ENCODE measurements around the gene THBS1.

The THBS1 gene

DNA sequence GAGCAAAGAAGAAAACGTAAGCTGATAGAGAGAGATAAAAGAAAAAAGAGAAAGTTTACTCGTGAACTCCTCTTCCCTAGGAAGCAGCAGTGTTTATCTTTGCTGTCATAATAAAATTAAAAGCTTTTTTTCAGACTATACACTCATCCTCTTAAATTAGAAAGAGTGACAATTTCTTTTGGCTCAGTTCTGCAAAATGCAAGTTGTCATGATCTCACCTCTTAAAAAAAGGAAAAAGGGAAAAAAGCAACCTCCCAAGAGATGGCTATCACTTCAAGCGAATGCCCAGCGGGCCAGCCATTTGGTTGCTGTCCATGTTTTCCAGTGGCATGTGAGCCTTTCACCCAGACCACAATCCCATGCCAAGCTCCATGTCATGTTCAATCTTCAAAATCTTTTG lies 7.0 kb upstream of the THBS1 start:
- no peak for DNase-seq (ENCODE audit: low read depth in 1 of 2, low spot score in 1 of 2)

DNA sequence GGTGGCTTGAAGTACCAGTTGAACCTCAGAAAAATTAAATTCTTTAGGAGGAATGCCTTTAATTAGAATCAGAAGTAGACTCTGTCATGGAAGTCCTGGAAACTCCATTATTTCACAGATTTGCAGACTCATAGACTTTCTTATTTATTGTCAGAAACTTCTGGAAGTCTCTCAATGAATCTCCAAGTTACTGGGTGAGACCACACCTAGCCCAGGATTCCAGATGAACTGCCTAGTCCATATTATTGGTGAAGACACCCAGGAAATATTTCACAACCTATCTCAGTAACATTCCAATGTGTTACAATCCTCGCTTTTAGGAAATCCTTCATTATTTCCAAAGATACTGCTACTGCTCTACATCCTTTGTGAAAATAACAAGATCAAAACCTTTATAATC lies 6.5 kb upstream of the THBS1 start:
- no peak for DNase-seq (ENCODE audit: low read depth in 1 of 2, low spot score in 1 of 2)

DNA sequence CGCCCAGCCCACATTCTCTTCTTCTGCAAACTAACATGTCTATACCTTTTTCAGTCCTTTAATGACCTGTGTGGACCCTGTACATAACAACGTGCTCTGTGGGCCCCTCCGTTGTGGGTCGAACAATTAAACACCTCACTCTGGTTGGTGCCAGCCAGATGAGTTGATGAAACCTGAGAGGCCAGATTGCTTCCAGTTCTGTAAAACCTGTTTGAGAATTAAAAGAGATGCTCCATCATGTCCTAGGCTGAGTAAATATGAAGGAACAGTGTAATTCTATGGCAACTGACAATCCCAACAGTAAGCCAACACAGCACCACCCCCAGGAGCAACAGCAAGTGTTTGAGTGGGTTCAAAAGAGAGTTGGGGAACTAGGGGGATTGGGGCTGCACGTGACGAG lies 5.7 kb upstream of the THBS1 start:
- no peak for DNase-seq (ENCODE audit: low read depth in 1 of 2, low spot score in 1 of 2)

DNA sequence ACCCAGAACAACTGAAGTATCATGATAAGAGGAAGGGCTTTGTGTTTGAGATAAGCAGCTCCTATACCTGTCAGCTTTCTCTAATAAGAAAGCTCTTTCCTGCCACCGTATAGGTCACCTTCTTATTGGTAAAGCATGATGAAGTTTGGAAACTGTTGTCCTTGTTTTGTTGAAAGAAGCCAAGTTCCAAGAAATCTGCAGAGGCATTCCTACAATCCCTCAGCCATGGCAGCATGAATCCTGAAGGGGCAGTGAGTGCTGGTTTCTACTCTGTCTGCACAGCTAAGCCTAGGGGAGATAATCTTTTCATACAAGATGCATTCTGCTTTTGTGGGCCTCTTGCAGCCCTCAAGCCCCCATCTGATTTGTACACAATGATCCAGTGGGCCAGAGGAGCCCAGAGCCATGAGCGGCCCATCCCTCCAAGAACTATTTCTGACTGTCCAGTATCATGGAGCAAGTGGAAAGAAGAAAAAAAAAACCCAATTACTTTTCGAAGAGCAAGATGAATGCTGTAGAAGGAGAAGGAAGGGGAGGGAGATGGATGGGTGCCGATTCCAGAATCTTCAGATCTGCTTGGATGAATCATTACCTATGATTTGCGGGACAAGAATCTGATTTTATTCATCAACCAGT lies 1.9 kb upstream of the THBS1 start:
- DNase-seq (ENCODE audit: low read depth in 1 of 2, low spot score in 1 of 2): no peak

DNA sequence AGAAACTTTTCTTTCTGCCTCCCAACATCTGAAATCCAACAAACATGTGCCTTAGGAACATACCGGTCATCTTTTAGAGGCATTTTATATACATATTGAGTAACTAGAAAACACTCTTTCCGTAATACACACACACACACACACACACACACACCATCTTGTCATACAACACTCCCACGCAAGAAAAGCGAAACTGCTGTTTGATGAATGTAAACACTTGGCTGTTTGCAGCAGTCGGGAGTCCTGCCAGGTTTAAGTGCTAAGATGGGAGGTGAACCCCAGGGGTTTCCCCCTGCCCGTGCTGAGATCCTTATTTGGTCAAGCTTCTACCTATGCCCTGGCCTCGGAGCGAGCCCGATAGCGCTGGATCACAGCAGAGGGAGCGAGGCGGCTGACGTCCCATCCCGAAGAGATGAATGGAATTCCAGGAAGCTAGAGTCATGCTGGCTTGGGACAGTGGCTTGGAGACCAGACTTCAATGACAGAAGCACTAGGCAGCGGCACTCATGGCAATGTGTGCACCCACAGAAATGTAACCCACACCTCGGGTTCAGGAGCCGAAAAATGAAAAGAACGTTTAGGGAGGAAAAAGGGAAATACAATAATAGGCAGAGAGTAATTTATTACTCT lies 1.3 kb upstream of the THBS1 start:
- DNase-seq (ENCODE audit: low read depth in 1 of 2, low spot score in 1 of 2): no peak

DNA sequence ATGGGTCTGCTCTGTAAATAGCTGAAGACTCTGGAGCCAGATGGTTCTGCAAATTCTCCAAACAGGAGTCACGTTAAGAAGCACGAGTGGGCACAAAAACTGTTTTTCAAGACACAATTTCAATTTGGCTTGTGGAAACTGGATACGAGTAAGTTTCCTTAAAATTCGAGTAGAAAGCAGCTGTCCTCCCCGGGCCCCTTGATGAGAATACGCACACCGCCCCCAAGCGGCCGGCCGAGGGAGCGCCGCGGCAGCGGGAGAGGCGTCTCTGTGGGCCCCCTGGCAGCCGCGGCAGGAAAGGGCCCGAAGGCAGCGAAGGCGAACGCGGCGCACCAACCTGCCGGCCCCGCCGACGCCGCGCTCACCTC lies 778 bp upstream of the THBS1 start:
- DNase-seq (ENCODE audit: low read depth in 1 of 2, low spot score in 1 of 2): peak; percentile 68 to 82

DNA sequence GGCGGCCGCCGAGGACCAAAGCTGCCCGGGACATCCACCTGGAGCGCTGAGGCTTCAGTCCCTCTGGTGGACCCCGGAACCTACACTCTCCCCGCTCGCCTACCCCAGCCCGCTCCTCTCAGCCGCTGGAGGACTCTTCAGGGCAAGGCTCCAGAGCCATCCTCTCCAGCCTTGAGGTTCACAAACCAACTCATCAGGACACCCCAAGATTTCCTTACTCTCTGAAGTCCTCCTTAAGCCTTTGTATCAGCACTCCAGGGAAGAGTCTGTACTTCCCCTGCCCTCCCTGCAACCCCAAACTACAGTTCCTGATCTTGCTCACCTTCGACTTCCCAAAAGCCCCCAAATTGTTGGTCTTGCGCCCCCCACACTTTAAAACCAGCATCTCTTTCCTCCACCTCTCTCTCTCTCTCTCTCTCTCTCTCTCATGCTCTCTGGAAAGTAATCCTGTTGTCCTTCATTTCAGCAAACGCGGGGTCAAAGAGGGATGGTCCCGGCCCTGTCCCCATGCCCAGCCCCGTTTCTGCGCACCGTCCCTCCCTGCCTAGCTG lies 438 bp downstream of the THBS1 start:
- DNase-seq (ENCODE audit: low read depth in 1 of 2, low spot score in 1 of 2): no peak

DNA sequence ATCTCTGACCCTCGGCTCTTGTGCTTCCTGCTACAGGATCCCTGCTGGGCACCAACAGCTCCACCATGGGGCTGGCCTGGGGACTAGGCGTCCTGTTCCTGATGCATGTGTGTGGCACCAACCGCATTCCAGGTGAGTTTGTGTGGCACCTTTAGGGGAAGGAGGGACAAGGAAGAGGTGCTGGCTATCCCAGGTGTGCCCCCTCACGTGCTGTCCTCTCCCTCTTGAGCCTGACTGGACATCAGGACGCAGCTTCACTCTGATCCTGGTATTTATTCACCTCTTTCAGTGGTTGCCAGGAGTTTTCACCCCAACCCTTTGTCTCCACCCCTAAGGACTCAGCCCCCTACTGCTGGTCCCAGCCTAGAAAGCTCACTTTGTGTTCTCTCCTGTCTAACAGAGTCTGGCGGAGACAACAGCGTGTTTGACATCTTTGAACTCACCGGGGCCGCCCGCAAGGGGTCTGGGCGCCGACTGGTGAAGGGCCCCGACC lies 960 bp downstream of the THBS1 start:
- no peak for DNase-seq (ENCODE audit: low read depth in 1 of 2, low spot score in 1 of 2)

DNA sequence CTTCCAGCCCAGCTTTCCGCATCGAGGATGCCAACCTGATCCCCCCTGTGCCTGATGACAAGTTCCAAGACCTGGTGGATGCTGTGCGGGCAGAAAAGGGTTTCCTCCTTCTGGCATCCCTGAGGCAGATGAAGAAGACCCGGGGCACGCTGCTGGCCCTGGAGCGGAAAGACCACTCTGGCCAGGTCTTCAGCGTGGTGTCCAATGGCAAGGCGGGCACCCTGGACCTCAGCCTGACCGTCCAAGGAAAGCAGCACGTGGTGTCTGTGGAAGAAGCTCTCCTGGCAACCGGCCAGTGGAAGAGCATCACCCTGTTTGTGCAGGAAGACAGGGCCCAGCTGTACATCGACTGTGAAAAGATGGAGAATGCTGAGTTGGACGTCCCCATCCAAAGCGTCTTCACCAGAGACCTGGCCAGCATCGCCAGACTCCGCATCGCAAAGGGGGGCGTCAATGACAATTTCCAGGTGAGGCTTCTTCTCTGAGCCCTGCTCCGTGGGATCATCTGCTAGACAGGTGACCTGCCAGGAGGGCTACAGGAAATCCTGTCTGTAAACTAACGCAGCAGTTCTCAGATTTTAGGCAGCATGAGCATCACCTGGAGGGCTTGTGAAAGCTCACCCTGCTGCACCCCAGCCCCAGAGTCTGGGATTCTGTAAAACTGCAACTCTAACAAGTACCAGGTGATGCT lies 1.6 kb downstream of the THBS1 start:
- DNase-seq (ENCODE audit: low read depth in 1 of 2, low spot score in 1 of 2): no peak

DNA sequence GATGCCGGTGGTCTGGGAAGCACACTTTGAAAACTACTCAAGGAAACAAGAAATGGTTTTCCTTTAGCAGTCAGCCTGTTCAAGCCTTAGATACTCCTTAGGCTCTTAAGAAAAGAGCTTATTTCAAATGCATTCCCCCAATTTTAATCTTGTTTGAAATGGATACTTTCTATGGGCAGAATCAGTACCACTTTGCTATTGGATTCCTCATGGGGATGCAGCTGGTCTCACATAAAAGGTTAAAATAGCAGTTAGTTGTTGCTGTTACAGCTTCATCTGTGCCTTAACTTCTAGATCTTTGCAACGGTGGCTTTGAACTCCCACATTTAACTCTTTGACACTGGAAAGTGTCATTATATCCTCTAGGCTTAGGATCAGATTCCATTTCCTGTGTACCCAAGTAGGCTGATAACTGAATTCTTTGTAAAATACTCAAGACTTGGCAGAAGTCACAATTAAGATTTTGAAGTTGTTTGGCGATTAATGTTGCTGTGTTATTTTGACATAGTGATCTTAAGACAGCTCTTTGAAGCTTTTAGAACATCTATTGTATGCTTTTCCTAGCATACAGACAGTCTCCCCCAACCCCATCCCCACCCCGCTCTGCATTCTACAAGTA lies 2.2 kb downstream of the THBS1 start:
- DNase-seq (ENCODE audit: low read depth in 1 of 2, low spot score in 1 of 2): no peak

DNA sequence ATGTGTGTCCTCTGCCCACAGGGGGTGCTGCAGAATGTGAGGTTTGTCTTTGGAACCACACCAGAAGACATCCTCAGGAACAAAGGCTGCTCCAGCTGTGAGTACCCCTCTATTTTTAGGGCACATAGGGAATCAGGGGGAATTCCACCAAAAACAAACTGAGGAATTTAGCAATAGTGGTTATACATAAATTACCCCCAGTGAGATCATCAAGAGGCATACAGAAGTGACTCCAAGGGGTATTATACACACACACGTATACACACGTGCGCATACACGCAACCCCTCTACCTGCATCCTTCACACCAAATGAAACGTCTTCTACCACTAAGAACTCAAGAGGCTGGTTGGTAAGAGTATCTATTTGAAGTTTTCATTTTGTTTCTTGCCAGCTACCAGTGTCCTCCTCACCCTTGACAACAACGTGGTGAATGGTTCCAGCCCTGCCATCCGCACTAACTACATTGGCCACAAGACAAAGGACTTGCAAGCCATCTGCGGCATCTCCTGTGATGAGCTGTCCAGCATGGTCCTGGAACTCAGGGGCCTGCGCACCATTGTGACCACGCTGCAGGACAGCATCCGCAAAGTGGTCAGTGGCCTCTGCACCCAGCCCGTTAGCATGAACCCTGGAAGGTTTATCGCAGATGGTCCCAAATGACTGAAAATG lies 2.9 kb downstream of the THBS1 start:
- no peak for DNase-seq (ENCODE audit: low read depth in 1 of 2, low spot score in 1 of 2)

DNA sequence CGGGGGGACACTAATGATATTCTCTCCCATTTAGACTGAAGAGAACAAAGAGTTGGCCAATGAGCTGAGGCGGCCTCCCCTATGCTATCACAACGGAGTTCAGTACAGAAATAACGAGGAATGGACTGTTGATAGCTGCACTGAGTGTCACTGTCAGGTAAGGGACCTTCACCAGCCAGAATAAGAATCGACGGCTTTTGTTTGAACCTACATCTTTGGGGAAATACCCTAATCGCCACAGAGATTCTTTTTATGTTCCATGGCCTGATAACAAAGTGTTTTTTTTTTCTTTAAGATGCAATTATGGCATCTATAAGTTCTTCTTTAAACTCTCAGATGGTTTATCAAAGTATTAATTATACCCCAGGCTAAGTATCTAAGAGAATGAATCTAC lies 3.4 kb downstream of the THBS1 start:
- DNase-seq (ENCODE audit: low read depth in 1 of 2, low spot score in 1 of 2): no peak

DNA sequence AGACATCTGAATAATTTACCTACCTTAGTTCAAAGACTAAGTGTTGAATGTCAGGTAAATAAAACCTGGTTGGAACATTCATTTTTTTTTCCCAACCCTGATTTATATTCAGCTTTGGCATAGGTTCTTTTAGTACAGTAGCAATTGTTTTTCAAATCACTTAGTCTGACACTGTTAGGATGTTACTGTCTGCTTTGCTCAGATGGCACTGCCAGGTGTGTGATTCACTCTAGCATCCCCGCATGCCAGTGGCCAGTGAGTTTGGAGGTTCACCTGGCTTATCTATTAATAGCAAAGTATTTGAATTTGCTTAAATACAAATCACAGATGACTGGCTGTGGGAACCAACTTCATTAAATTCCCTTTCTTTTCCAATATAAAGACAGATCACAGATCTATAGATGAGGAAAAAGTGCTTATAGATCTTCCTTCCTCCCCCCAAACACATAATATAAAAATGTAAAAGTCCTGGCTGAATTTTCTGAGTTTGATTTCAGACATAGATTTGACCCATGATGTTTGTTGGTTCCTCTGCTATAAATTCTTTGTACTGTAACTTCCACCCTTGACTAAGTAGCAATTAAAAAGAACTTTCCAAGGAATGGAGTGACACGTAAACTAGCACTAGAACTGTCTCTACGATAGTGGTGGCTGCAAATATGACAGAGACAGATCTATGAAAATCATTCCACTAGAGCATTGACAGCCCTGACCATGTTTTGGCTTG lies 3.9 kb downstream of the THBS1 start:
- DNase-seq (ENCODE audit: low read depth in 1 of 2, low spot score in 1 of 2): no peak

DNA sequence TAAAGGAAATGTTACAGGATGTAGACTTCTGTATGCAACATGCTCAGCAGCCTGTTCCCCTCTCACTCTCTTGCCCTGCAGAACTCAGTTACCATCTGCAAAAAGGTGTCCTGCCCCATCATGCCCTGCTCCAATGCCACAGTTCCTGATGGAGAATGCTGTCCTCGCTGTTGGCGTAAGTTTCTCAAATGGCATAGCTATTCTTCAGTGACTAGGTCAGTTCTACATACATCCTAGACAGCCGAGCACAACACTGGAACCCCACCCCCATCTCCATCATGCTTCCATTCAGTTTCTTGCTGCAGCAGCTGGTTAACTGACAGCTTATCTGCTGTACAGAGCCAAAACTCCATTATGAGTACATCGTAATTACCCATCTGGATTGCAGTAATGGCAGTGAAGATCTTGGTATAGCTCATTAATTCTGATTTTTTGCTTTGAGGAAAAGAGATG lies 4.5 kb downstream of the THBS1 start:
- no peak for DNase-seq (ENCODE audit: low read depth in 1 of 2, low spot score in 1 of 2)

DNA sequence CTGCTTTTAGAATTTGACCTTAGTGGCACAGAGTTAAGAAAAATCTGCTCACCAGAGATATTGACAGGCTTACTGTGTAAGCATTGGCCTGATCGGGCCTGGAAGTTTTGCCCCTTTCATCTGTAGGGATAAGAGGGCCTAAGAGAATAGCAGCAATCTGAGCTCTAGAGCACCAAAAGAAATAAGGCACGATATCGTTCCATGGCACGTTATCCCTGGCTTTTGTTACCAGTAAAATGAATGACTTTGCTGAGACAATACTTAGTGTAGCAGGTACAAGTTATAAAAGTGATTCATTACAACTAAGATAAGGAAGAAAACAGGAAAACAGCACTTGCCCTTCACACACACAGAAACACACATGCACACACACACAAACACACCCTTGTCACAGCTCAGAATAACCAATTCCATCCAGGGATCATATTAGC lies 5.0 kb downstream of the THBS1 start:
- no peak for DNase-seq (ENCODE audit: low read depth in 1 of 2, low spot score in 1 of 2)

DNA sequence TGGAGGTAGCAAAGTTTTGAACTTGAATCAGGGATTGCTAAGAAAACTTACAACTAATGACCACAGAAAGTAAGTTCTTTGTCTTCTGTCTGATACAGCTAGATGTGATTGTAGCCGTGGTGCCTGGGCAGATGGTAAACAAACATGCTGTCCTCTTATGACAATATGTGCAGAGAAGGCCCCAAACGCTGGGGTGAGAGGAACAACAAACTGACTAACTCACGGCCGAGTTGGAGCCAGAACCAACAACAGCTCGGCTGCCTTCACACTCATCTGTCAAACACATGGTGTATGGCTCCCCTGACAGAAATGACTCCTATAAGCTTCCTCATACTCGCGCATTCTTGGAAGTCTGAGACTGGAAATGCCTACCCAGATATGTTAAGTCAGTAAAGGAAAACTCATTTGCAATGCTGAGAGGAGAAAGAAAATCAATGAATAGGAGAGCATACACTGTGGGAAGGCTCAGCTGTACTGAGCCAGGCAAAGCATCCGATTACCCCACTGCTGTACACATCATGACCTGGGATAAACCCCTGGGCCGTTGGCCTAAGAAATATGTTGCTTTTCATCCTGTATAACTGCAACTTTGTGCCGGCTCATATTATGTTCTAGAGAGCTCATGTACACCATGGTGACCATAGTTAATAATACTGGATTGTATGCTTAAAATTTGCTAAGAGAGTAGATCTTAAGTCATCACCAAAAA lies 5.7 kb downstream of the THBS1 start:
- no peak for DNase-seq (ENCODE audit: low read depth in 1 of 2, low spot score in 1 of 2)

DNA sequence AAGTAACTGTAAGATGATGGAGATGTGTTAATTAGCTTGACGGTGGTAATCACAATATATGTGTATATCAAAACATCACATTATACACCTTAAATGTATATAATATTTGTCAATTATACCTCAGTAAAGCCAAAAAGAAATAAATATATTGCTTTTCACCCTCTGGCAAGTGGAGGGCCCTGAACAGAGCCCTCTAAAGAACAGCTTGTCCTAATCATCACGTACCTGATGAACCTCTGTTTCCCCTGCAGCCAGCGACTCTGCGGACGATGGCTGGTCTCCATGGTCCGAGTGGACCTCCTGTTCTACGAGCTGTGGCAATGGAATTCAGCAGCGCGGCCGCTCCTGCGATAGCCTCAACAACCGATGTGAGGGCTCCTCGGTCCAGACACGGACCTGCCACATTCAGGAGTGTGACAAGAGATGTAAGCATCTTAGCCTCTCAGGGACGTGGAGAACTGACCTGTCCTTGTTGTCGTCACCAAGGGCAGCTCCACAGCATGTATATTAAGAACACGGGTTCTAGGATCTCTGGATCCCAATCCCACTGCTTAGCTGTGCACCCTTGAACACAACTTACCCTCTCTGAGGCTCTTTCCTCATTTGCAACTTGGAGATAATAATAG lies 6.3 kb downstream of the THBS1 start:
- no peak for DNase-seq (ENCODE audit: low read depth in 1 of 2, low spot score in 1 of 2)

DNA sequence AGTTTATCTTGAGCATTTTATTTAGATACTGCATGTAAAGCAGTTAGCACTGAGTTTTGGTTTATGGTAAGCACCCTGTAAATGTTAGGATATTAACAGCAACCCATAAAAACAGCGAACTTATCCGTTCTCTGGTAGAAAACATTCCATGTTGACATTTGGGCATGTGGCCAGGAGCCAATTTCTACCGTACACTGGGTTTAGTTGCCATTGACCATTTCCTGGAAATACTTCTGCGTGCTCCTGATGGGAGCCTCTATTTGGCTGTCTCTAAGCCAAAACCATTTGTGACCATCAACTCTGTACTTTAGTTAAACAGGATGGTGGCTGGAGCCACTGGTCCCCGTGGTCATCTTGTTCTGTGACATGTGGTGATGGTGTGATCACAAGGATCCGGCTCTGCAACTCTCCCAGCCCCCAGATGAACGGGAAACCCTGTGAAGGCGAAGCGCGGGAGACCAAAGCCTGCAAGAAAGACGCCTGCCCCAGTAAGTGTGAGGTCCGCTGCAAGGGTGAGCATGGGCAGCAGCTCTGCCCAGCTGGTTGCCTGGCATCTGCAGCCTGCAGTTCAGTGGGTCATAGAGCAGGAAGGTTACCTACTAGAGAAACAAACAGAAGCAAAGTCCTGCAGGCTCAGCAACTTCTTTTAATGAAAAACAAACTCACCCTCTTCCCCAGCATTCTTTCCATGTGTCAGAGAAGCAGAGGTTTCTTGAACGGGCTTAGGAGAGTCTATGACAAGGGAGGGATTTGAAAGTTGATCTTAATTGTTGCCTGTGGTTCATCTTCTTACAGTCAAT lies 7.1 kb downstream of the THBS1 start:
- DNase-seq (ENCODE audit: low read depth in 1 of 2, low spot score in 1 of 2): no peak

Data from activated CD4-positive, alpha-beta T cell treated with anti-CD3 and anti-CD28 coated beads, Interleukin-2, amount 50 U/mL, for 24 hours (primary cell).